Gastroesophageal sphincter (tissue), 4 donors: ENCODE measurements around the gene KRTAP10-2. TPM values are rescaled to one million over a fixed set of nuclear protein-coding genes. Genes with fewer than 3 reads are reported as not detected.
"Not testable (repeated sequence)": the region's sequence is repeated elsewhere in the genome, so short reads cannot be mapped to it uniquely, and the experiment has no call there.

Experiments used
- ATAC-seq: fragments of 150-250 bp; one replicate; pipeline ENCODE4 v1.9.1; 2016; ENCODE audit warnings: mild to moderate bottlenecking, moderate library complexity
- H3K27ac ChIP-seq, 4 donors: fragments of 200-600 bp; sonication (generic) in 3 of 4; 1 replicate in 3 of 4; 2 replicates in 1 of 4; pipeline ENCODE4 v1.5.1; 2016 to 2019
- H3K27me3 ChIP-seq: fragments of 200-600 bp; sonication (generic); one replicate; pipeline ENCODE4 v1.5.1; 2019
- H3K36me3 ChIP-seq, 2 donors: fragments of 200-600 bp; sonication (generic); one replicate each; pipeline ENCODE4 v1.5.1; 2019; ENCODE audit warnings: control low read depth in 1 of 2
- H3K4me1 ChIP-seq, 3 donors: fragments of 200-600 bp; sonication (generic); 1 replicate in 2 of 3; 2 replicates in 1 of 3; pipeline ENCODE4 v1.5.1; 2016 to 2019; ENCODE audit warnings: control low read depth in 2 of 3
- H3K4me3 ChIP-seq, 2 donors: fragments of 200-600 bp; sonication (generic); one replicate each; pipeline ENCODE4 v1.5.1; 2019; ENCODE audit warnings: mild to moderate bottlenecking in 1 of 2, moderate library complexity in 1 of 2
- H3K9me3 ChIP-seq, 3 donors: fragments of 200-600 bp; sonication (generic); one replicate each; pipeline ENCODE4 v1.5.1; 2017 to 2019; ENCODE audit warnings: control low read depth in 2 of 3
- EP300 ChIP-seq: sonication (generic); formaldehyde crosslinking; IDR thresholded peaks from one replicate; pipeline ENCODE4 v1.6.1; 2017; ENCODE audit warnings: antibody characterized with exemption, mild to moderate bottlenecking
- POLR2A ChIP-seq, 2 donors: fragments of 450-650 bp; IDR thresholded peaks; one replicate each; pipeline ENCODE4 v1.6.1; 2017; ENCODE audit warnings: antibody characterized with exemption in 2 of 2, mild to moderate bottlenecking in 2 of 2, moderate library complexity in 1 of 2
- POLR2AphosphoS5 ChIP-seq: sonication (generic); formaldehyde crosslinking; IDR thresholded peaks from one replicate; pipeline ENCODE4 v1.6.1; 2017; ENCODE audit warnings: antibody characterized with exemption
- WGBS, 2 donors: methylation state at CpG; one replicate each; pipeline ENCODE4 v1.1.5; 2018; ENCODE audit warnings: low coverage in 1 of 2; 5-methylcytosine and 5-hydroxymethylcytosine counted together
- total RNA-seq, 4 donors: library from RNA; depleted of rRNA; stranded (reverse); fragments of >200 nt; gene quantifications; one replicate each; pipeline ENCODE4 v1.1.0, GENCODE V29; 2016
- TF ChIP-seq, protein P1 (sequence below), 4 experiments: fragments of 200-600 bp in 2 of 4; fragments of 450-650 bp in 2 of 4; sonication (generic) in 1 of 4; IDR thresholded peaks; one replicate each; pipeline ENCODE4 v1.5.1; 2017 to 2019; ENCODE audit warnings: antibody characterized with exemption in 4 of 4, mild to moderate bottlenecking in 2 of 4, moderate library complexity in 2 of 4

KRTAP10-2 gene
- total RNA-seq, 4 donors from 2014 or later = not detected

DNA sequence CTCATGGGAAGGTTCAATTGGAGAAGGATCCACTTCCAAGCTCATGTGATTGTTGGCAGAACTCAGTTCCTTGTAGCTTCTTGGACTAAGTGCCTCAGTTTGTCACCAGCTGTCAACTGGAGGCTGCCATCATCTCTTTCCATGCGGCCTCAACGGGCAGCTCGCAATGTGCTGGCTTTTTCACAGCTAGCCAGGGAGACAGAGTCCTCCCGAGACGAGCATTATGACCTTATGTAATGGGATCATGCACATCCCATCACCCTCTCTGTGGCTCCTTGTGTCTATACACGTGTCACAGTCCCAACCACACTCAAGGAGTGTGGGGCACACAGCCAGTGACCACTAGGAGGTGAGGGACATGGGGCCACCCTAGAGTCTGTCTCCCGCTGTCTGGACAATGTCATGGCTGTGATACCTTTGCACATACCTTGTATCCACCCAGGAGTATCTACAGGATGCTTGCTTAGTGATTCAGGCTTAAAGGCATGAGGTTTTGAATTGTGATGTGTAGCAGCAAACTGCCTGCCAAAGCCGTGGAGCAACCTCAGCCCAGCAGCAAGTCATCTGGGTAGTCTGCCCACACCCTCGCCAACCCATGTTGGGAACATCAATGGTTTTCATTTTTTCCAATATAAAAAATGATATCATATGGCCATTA lies 44.9 kb upstream of the KRTAP10-2 start:
- H3K27me3 ChIP-seq = peaks cover 64% of the 10 kb centered on the region
- no peaks in the 10 kb centered on the region for H3K4me1 ChIP-seq
- WGBS, 2 donors = 67 to 76% methylated on average over 6 to 7 of the region's 9 CpGs
- H3K36me3 ChIP-seq = no peaks in the 10 kb centered on the region
- TF ChIP-seq POLR2A (IDR thresholded peaks at IDR 0.05) = no peak
- TF ChIP-seq POLR2AphosphoS5 = no peak
- TF ChIP-seq EP300 = no peak
- TF ChIP-seq, protein P1, sequence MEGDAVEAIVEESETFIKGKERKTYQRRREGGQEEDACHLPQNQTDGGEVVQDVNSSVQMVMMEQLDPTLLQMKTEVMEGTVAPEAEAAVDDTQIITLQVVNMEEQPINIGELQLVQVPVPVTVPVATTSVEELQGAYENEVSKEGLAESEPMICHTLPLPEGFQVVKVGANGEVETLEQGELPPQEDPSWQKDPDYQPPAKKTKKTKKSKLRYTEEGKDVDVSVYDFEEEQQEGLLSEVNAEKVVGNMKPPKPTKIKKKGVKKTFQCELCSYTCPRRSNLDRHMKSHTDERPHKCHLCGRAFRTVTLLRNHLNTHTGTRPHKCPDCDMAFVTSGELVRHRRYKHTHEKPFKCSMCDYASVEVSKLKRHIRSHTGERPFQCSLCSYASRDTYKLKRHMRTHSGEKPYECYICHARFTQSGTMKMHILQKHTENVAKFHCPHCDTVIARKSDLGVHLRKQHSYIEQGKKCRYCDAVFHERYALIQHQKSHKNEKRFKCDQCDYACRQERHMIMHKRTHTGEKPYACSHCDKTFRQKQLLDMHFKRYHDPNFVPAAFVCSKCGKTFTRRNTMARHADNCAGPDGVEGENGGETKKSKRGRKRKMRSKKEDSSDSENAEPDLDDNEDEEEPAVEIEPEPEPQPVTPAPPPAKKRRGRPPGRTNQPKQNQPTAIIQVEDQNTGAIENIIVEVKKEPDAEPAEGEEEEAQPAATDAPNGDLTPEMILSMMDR (IDR thresholded peaks at IDR 0.05) = no peak
- no peak for ATAC-seq
- H3K27ac ChIP-seq = no peak overlapping the region
- H3K4me3 ChIP-seq = no peak overlapping the region
- H3K9me3 ChIP-seq = peaks cover 0 to 12% (median 0%) of the 10 kb centered on the region in 3 donors

- Histone ChIP-seq H3K27me3 (peaks cover 66% of the 10 kb centered on the region), H3K27ac (no peak overlapping the region), H3K9me3 (peaks cover 0 to 12% (median 0%) of the 10 kb centered on the region in 3 donors), H3K4me1 (no peaks in the 10 kb centered on the region), H3K4me3 (no peak overlapping the region), H3K36me3 (no peaks in the 10 kb centered on the region)
- TF ChIP-seq POLR2A (IDR thresholded peaks at IDR 0.05) (no peak), POLR2AphosphoS5 (no peak), EP300 (no peak)
- TF ChIP-seq, protein P1 (IDR thresholded peaks at IDR 0.05) = no peak
- 61 to 83% methylated on average over 1 to 6 of the region's 6 CpGs for WGBS, 2 donors
- no peak for ATAC-seq
These were observed 44.2 kb upstream of the KRTAP10-2 start for GRCh38 chr21:44595524-44595923.

GRCh38 chr21:44594406-44594916 lies 43.2 kb upstream of the KRTAP10-2 start:
- Histone ChIP-seq H3K9me3 (peaks cover 0 to 12% (median 0%) of the 10 kb centered on the region in 3 donors), H3K4me1 (no peaks in the 10 kb centered on the region), H3K27me3 (peaks cover 66% of the 10 kb centered on the region), H3K36me3 (no peaks in the 10 kb centered on the region), H3K4me3 (no peak overlapping the region), H3K27ac (no peak overlapping the region)
- TF ChIP-seq, protein P1 (IDR thresholded peaks at IDR 0.05) = no peak
- TF ChIP-seq POLR2AphosphoS5 (no peak), EP300 (no peak), POLR2A (IDR thresholded peaks at IDR 0.05) (no peak)
- no peak for ATAC-seq
- WGBS, 2 donors = 63 to 87% methylated on average over 6 to 10 of the region's 12 CpGs

DNA sequence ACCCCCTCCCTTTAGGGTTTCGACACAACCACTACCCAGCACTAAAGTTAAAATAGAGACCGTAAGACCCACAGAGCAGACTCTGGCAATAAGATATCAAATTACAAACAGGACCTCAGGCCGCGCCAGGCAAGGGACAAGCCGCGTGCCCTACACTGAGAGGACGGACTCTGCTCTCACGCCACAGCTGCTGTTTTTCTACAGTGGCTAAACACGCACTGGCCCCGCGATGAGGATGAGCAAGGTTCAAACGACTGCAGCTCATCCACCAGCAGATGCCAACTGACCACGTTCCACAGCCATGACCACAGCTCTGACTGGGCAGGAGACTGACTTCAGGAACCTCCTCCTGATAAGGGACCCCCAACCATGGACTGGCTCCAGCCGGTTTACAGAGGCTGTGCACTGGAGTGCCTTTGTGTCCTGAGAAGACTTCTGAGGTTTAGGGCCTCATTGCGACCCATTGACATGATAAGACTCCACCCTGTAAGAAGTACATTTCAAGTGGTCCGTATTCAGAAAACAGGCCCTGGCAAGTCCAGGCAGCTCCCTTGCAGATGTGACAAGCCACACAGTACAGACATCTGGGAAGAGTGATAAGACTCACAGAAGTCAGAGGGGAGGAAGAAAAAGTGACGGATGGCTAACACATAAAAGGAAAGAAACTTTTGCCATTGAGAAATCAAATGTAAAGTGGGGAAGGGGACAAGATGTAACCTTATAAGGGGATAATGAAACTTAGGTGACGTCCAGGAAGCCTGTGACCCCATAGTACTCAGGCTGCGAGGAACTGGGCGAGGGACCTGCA lies 42.5 kb upstream of the KRTAP10-2 start:
- H3K36me3 ChIP-seq = no peaks in the 10 kb centered on the region
- TF ChIP-seq EP300 = no peak
- no peak for TF ChIP-seq POLR2A (IDR thresholded peaks at IDR 0.05)
- ATAC-seq = no peak
- 56 to 79% methylated on average over 7 to 17 of the region's 20 CpGs for WGBS, 2 donors
- peaks cover 64% of the 10 kb centered on the region for H3K27me3 ChIP-seq
- no peak overlapping the region for H3K27ac ChIP-seq
- H3K4me1 ChIP-seq = no peaks in the 10 kb centered on the region
- H3K9me3 ChIP-seq = peaks cover 0 to 10% (median 0%) of the 10 kb centered on the region in 3 donors
- no peak overlapping the region for H3K4me3 ChIP-seq

DNA sequence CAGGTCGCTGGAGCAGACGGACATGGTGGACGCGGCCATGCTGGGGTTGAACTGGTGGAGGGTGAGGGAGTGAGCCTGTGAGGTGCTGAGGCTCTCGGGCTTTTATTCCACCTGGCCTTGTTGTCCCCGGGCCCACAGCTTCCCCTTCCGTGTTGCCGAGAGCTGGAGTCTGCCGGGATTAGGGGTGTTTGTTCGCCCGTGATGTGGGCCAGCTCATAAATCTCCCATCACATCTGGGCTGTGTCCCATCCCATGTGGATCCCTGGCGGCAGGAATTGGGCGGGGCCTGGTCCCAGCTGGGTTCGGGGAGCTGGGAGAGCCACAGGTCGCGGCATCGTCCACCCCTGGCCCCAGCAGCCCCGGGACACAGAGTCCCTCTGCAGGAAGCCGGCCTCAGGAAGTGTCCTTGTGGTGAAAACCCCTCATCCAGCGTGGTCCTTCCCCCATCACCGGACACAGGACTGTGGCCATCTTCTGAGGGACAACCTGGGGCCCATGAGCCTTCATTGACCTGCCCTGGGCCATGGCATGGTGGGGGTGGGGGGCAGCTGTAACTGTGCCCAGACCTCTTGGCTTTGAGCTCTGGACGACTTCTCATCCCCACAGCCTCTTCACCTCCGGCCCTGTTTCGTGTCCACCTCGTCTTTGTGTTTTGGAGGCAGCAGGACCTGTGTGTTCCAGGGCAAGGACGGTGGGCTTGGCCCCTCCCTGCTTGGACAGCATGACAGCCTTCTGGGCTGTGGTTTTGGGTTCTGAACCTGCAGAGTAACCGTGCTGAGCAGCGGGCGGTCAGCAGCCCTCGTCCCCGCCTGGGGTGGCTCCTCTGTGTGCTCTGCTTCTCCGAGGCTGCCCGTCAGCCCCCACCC lies 41.4 kb upstream of the KRTAP10-2 start, which contains the start of gene KRTAP10-6:
Gene KRTAP10-6 (minus strand): TSS at position 60 of the 866 bp plus-strand sequence. CDS start 21 bp downstream, at position 39.
- no peaks in the 10 kb centered on the region for H3K9me3 ChIP-seq
- no peaks in the 10 kb centered on the region for H3K4me1 ChIP-seq
- H3K27ac ChIP-seq = no peak within 1 kb of the TSS
- 78% methylated on average over 4 of the region's 33 CpGs; no CpG with 5 or more reads in 1 of the 2 donors for WGBS, 2 donors
- no peak within 1 kb of the TSS for H3K4me3 ChIP-seq
- TF ChIP-seq EP300 = no peak
- no peak for TF ChIP-seq POLR2A (IDR thresholded peaks at IDR 0.05)
- TF ChIP-seq POLR2AphosphoS5 = no peak
- TF ChIP-seq, protein P1 (IDR thresholded peaks at IDR 0.05) = no peak
- no peaks in the 10 kb centered on the region for H3K36me3 ChIP-seq
- ATAC-seq = no peak
- H3K27me3 ChIP-seq = peaks cover 54% of the 10 kb centered on the region

- no CpG with 5 or more reads among the region's 4 CpGs for WGBS, 2 donors
- peaks cover 56% of the 10 kb centered on the region for H3K27me3 ChIP-seq
- not testable (repeated sequence) for ATAC-seq
These were observed 40.5 kb upstream of the KRTAP10-2 start for GRCh38 chr21:44591801-44592130.

More at GRCh38 chr21:44591801-44592130, 40.5 kb upstream of the KRTAP10-2 start:
- H3K9me3 ChIP-seq, H3K36me3 ChIP-seq, H3K4me1 ChIP-seq, H3K4me3 ChIP-seq, H3K27ac ChIP-seq: not testable (repeated sequence)
